ENCODE results near the gene UMODL1. TPM values are rescaled to one million over a fixed set of nuclear protein-coding genes. Genes with fewer than 3 reads are reported as not detected.

UMODL1 gene
- total RNA-seq, 2 experiments from 2014 or later = 0.05 to 0.10 TPM

DNA sequence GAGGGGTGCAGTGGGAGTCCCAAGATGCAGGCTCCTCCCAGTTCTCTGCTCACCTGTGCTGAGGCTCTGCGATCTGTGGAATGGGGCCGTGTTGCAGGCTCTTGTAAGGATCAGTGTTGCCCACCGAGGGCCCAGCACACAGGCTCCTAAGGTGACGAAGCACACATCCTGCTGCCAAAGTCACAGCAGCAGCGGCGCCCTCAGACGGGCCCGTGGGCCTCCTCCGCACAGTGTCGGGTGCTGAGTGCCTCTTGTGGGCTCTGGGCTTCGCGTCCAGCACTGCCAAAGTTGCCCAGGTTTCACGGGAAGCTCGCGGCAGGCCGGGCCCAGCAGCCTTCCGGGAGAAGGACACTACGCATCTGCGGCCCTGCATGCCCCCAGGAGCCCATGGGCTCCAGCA, 75.7 kb downstream of the UMODL1 start:
- ChIA-PET POLR2A (interaction anchor here (0.7 to 1.3 kb wide), 2 partner anchors 68 to 86 kb away, joined by 3 read pairs; no protein-coding TSS in a partner anchor), CTCF (interaction anchor here (4.9 kb wide), 1 partner anchor 114 kb away, joined by 83 read pairs; no protein-coding TSS in a partner anchor)
- H3K4me1 Mint-ChIP-seq = peaks cover 8% of the 10 kb centered on the region
- H3K27me3 Mint-ChIP-seq = peaks cover 3% of the 10 kb centered on the region
- H3K36me3 Mint-ChIP-seq (ENCODE audit: low read depth) = no peaks in the 10 kb centered on the region
- H3K4me3 Mint-ChIP-seq = no peak overlapping the region
- H3K27ac Mint-ChIP-seq = no peak overlapping the region
- no peak for DNase-seq
- H3K9me3 Mint-ChIP-seq = no peaks in the 10 kb centered on the region

DNA sequence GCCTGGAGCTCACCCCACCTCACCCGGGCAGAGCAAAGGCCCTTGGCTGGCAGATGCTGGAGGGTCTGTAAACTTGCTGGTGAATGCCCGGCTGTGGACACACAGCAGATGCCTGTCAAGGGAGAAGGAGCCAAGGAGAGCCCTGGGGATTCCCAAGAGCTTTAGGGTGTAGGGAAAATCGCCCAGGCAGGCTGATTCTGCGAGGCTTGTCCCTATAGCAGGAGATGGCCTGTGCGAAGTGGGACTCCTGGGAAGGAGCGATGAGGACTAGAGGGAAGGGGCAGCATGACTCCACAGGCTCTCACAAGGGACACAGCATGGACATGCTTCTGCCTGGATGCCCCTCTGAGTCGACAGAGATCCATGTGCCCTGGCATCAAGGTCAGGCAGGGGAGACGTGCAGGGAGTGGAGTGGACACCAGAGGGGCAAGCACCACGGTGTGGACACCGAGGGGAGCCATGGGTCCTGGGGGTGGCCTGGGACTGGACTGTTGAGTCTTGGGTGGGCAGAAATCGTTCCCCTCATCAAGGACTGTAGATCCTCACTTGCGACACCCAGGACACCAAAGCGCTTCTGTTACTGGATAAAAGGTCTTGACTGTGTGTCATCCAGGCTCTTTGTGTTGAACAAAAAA, 76.4 kb downstream of the UMODL1 start:
- no peak overlapping the region for H3K27ac Mint-ChIP-seq
- peaks cover 7% of the 10 kb centered on the region for H3K4me1 Mint-ChIP-seq
- no peaks in the 10 kb centered on the region for H3K36me3 Mint-ChIP-seq (ENCODE audit: low read depth)
- CTCF ChIA-PET = interaction anchor here (1.1 to 4.9 kb wide), 3 partner anchors 10 to 113 kb away, joined by 3 to 83 read pairs (median 4); no protein-coding TSS in a partner anchor
- H3K27me3 Mint-ChIP-seq = peaks cover 1% of the 10 kb centered on the region
- no peak overlapping the region for H3K4me3 Mint-ChIP-seq
- no peak for DNase-seq
- POLR2A ChIA-PET = interaction anchor here (0.7 to 1.3 kb wide), 5 partner anchors 41 to 301 kb away, joined by 3 read pairs; no protein-coding TSS in a partner anchor
- no peaks in the 10 kb centered on the region for H3K9me3 Mint-ChIP-seq

DNA sequence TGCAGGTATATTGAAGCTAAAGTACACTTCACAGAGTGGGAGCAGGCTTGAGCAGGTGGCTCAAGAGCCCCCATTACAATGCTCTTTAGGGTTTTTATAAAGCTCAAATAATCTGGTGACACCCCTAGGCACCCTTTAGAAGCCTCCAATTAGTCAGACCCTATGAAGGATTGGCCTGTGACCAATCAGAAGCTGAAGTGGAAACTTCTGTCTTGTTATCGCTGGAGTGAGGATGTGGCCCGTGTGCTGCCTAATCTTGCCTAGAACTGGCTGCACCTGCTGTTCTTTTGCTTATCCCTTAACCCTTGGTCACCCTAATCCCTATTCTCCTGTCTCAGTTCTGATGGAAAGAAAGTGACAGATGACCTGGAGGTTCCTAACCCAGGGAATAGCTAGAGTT, 77.0 kb downstream of the UMODL1 start:
- POLR2A ChIA-PET = interaction anchor here (0.9 to 1.3 kb wide), 3 partner anchors 40 to 301 kb away, joined by 3 read pairs; no protein-coding TSS in a partner anchor
- CTCF ChIA-PET = interaction anchor here (0.7 to 4.9 kb wide), 5 partner anchors 8 to 113 kb away, joined by 3 to 83 read pairs (median 3); no protein-coding TSS in a partner anchor
- H3K27ac Mint-ChIP-seq = no peak overlapping the region

GRCh38 chr21:42148584-42148983, 77.5 kb downstream of the UMODL1 start:
- ChIA-PET POLR2A (interaction anchor here (1.0 to 1.3 kb wide), 2 partner anchors 110 to 300 kb away, joined by 3 read pairs; no protein-coding TSS in a partner anchor), CTCF (interaction anchor here (0.7 to 4.9 kb wide), 5 partner anchors 9 to 112 kb away, joined by 3 to 83 read pairs (median 3); no protein-coding TSS in a partner anchor)
- H3K4me1 Mint-ChIP-seq = peaks cover 6% of the 10 kb centered on the region
- no peaks in the 10 kb centered on the region for H3K27me3 Mint-ChIP-seq
- H3K36me3 Mint-ChIP-seq (ENCODE audit: low read depth) = no peaks in the 10 kb centered on the region
- no peaks in the 10 kb centered on the region for H3K9me3 Mint-ChIP-seq
- no peak overlapping the region for H3K27ac Mint-ChIP-seq
- no peak overlapping the region for H3K4me3 Mint-ChIP-seq
- DNase-seq = no peak

More for the DNA sequence above, 77.0 kb downstream of the UMODL1 start:
- Mint-ChIP-seq H3K4me3 (no peak overlapping the region), H3K9me3 (no peaks in the 10 kb centered on the region), H3K36me3 (ENCODE audit: low read depth) (no peaks in the 10 kb centered on the region), H3K27me3 (no peaks in the 10 kb centered on the region), H3K4me1 (peaks cover 6% of the 10 kb centered on the region)
- no peak for DNase-seq

DNA sequence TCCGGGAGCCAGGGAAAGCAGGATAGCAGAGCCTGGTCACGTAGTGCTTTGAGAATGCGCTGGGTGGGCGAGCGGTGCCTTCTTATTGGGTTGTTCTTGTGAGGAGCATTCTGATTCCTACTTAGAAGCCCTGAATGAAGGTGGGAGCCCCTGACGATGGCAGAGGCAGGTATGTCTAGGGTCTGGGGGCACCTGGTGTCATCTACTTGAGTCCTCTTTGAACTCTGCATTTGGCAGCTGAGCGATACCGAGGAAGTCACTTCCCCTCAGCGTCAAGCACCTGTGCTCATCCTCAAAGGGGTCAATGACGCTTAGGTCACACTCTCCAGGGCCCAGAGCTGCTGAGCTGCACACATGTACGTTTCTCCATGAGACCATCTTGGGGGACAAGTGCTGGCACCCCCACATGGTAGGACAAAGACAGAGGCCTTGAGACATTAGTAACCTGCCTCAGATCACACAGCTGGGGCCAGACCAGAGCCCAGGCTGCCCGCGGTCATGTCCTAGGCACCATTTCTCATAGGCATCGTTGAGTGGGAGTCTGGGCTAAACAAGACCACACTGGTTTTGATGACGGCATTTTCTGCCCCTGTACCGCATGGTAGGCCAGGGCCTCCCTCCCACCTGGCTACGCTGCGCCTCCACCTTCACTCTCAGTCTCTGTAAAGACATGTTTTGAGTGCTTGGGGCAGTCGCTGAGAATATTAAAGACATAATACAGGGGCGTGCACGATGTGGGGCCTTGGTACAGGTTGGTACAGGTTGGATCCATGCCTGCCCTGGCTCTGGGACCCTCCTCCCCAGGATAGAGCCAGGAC, 78.7 kb downstream of the UMODL1 start:
- Mint-ChIP-seq H3K9me3 (no peaks in the 10 kb centered on the region), H3K27ac (no peak overlapping the region), H3K27me3 (no peaks in the 10 kb centered on the region), H3K4me1 (peaks cover 6% of the 10 kb centered on the region), H3K4me3 (no peak overlapping the region), H3K36me3 (ENCODE audit: low read depth) (no peaks in the 10 kb centered on the region)
- ChIA-PET POLR2A (no interaction called here), CTCF (no interaction called here)
- DNase-seq = no peak

DNA sequence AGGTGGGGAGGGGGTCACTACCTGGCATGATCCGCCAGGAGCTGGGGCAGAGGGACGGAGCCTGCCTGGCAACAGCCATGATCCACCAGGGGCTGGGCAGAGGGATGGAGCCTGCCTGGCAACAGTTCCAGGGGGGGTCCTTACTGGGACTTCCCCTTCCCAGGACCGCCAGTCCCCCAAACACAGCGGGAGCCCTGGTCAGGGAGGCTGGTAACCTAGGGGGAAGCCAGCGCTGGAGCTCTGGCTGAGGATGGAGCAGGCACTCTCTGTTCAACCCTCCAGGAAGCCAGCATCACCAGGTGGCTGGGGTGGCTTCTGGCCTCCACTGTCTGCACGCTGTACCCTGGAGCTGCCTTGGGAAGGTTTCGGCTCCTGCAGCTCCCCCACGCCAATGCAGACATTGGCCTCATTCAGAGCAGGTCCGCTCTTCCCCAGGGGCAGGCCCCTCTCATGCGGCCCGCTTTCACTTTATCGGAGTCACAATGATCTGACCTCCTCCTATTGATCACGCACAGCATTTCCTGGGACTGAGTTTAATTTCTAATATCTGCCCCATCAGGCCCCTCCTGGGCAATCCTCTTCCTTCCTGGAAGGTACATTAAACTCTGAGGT, 79.5 kb downstream of the UMODL1 start:
- H3K27ac Mint-ChIP-seq = no peak overlapping the region
- DNase-seq = no peak
- peaks cover 3% of the 10 kb centered on the region for H3K4me1 Mint-ChIP-seq
- ChIA-PET POLR2A (no interaction called here), CTCF (no interaction called here)
- no peaks in the 10 kb centered on the region for H3K36me3 Mint-ChIP-seq (ENCODE audit: low read depth)
- H3K4me3 Mint-ChIP-seq = no peak overlapping the region
- H3K27me3 Mint-ChIP-seq = no peaks in the 10 kb centered on the region
- H3K9me3 Mint-ChIP-seq = no peaks in the 10 kb centered on the region

DNA sequence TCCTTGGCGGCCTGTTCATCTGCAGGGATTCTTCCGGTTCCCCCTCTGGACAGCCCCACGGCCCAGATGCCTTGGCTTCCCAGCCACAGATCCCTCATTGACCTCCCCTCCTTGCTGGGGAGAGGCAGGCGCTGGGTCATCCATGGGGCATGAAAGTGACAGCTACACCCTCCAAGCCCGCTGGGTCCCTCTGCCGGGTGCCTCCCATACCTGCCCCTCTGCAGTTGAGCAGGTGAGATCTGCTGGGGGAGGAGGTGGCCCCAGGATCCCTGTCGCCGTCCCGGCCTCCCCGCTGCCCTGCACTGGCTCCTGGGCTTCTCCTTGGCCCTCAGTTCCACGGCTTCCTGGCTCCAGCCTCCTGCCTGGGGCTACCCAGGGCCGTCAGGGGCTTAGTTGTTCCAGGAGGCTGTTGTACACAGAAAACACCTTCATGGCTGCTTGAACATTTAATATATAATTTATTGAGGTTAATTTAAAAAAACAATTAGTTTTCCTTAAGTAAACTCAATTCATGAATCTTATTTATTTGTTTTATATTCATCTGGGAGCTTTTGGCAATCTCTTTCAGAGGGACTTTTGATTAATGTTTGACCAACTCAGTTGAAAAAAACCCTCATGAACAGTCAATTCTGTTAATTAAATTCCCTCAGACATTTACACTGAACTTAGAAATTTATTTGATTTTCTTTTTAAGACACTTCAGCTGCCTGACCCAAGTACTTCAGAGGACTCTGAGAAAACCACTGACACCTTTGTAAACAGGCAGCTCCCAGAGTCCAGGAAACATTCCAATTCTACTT, 80.2 kb downstream of the UMODL1 start:
- ChIA-PET CTCF (interaction anchor here (1.5 to 2.2 kb wide), 2 partner anchors 13 to 108 kb away, joined by 6 read pairs; no protein-coding TSS in a partner anchor), POLR2A (interaction anchor here (1.2 kb wide), 1 partner anchor 83 kb away, joined by 4 read pairs; no protein-coding TSS in a partner anchor)
- Mint-ChIP-seq H3K9me3 (no peaks in the 10 kb centered on the region), H3K27me3 (peaks cover 5% of the 10 kb centered on the region), H3K4me3 (no peak overlapping the region), H3K36me3 (ENCODE audit: low read depth) (no peaks in the 10 kb centered on the region), H3K27ac (no peak overlapping the region), H3K4me1 (no peaks in the 10 kb centered on the region)
- no peak for DNase-seq

DNA sequence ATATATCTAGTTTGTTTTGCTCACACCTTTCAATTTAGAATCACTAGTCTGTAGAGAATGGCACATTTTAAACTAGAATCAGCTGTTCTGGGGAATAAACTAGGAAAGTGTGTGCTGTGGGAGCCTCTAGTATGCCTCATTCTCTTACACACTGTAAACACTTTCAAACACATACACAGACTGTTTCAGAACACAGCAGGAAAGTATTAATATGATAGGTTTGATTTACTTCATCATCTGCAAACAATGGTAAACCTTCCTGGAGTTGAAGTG, 80.8 kb downstream of the UMODL1 start:
- Mint-ChIP-seq H3K36me3 (ENCODE audit: low read depth) (no peaks in the 10 kb centered on the region), H3K27me3 (peaks cover 5% of the 10 kb centered on the region), H3K4me3 (no peak overlapping the region), H3K9me3 (no peaks in the 10 kb centered on the region), H3K4me1 (no peaks in the 10 kb centered on the region), H3K27ac (no peak overlapping the region)
- DNase-seq = no peak
- ChIA-PET POLR2A (interaction anchor here (1.2 kb wide), 1 partner anchor 83 kb away, joined by 4 read pairs; no protein-coding TSS in a partner anchor), CTCF (interaction anchor here (1.1 to 2.2 kb wide), 3 partner anchors 12 to 107 kb away, joined by 3 to 6 read pairs (median 6); no protein-coding TSS in a partner anchor)

DNA sequence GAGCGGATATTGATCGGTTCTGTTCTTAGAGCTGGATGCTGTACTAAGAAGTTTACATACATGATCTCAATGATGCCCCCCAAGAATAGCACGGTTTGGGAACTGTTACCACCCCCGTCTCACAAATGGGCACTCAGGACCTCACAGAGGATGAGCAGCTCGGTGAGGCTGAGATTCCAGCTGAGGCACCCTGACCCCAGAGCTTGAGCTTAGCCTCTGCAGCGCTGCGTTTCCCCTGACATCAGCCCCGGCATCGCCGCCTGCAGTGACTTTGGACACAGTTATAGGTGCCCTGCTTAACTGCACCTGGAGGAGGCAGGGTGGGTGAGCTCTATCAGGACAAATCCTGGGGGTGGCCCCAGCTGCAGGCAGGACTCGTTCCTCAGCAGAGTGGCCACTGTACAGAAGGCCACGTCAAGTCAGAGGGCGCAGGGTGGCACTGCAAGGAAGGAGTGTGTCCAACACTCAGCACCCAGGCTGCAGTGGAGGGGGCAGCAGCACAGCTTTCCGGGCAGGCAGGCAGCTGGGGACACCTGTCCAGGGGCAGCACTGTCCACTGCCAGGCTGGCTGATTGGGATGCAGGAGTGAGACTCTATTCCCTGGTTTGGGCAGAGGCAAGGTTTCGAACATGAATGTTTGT, 82.0 kb downstream of the UMODL1 start:
- Mint-ChIP-seq H3K4me1 (no peaks in the 10 kb centered on the region), H3K36me3 (ENCODE audit: low read depth) (no peaks in the 10 kb centered on the region), H3K4me3 (no peak overlapping the region), H3K27me3 (peaks cover 5% of the 10 kb centered on the region), H3K9me3 (no peaks in the 10 kb centered on the region), H3K27ac (no peak overlapping the region)
- no peak for DNase-seq
- CTCF ChIA-PET = interaction anchor here (1.1 to 2.2 kb wide), 3 partner anchors 8 to 106 kb away, joined by 3 to 6 read pairs (median 4); no protein-coding TSS in a partner anchor
- POLR2A ChIA-PET = interaction anchor here (1.3 kb wide), 1 partner anchor 67 kb away, joined by 4 read pairs; no protein-coding TSS in a partner anchor

GRCh38 chr21:42153746-42154145, 82.6 kb downstream of the UMODL1 start:
- no peak overlapping the region for H3K4me3 Mint-ChIP-seq
- CTCF ChIA-PET = interaction anchor here (1.2 kb wide), 1 partner anchor 9 kb away, joined by 4 read pairs; no protein-coding TSS in a partner anchor
- H3K27me3 Mint-ChIP-seq = peaks cover 5% of the 10 kb centered on the region
- no peaks in the 10 kb centered on the region for H3K36me3 Mint-ChIP-seq (ENCODE audit: low read depth)
- DNase-seq = no peak
- no peaks in the 10 kb centered on the region for H3K9me3 Mint-ChIP-seq
- H3K27ac Mint-ChIP-seq = no peak overlapping the region
- POLR2A ChIA-PET = no interaction called here
- no peaks in the 10 kb centered on the region for H3K4me1 Mint-ChIP-seq

- H3K4me3 Mint-ChIP-seq = no peak overlapping the region
- no peaks in the 10 kb centered on the region for H3K9me3 Mint-ChIP-seq
- H3K27me3 Mint-ChIP-seq = peaks cover 9% of the 10 kb centered on the region
- H3K4me1 Mint-ChIP-seq = no peaks in the 10 kb centered on the region
- no peak for DNase-seq
- peak overlapping the region; percentile 24 for H3K27ac Mint-ChIP-seq
- CTCF ChIA-PET = interaction anchor here (0.7 to 2.5 kb wide), 3 partner anchors 9 to 338 kb away, joined by 3 to 8 read pairs (median 4); no protein-coding TSS in a partner anchor
- POLR2A ChIA-PET = no interaction called here
- H3K36me3 Mint-ChIP-seq (ENCODE audit: low read depth) = no peaks in the 10 kb centered on the region
Observed at GRCh38 chr21:42154237-42155044, 83.3 kb downstream of the UMODL1 start.
